ENCODE data around the gene SEMA6A.

SEMA6A gene

DNA sequence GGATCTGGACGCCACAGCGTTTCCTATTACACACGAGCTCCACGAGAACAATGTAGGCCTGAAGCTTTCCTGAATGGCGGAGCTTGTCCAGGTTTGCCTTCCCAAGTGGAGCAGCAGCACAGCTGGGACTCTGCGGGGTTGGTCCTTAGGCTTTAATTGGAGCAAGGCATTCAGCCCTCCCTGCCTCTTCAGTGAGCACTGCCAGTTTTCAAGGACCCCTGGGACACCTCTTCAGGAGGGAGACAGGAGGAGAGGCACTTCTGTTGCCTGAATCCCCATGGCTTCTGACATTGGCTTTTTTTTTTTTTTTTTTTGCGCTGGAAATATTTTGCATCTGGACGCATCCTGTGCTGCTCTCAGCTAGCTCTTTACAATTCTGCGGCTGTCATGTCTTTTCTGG is 179.4 kb downstream of the SEMA6A start:
- Mint-ChIP-seq H3K9me3 (peaks cover 4% of the 10 kb centered on the region), H3K27me3 (no peaks in the 10 kb centered on the region), H3K4me1 (peaks cover 5% of the 10 kb centered on the region), H3K36me3 (peaks cover 24% of the 10 kb centered on the region), H3K27ac (no peak overlapping the region), H3K4me3 (no peak overlapping the region)
- DNase-seq (ENCODE audit: low spot score in 2 of 2): no peak
- no peak for ATAC-seq (ENCODE audit: low read depth)

GRCh38 chr5:116394186-116394867 is 180.3 kb downstream of the SEMA6A start:
- H3K4me1 Mint-ChIP-seq: peaks cover 3% of the 10 kb centered on the region
- DNase-seq (ENCODE audit: low spot score in 2 of 2) (no peak), ATAC-seq (ENCODE audit: low read depth) (no peak)
- H3K36me3 Mint-ChIP-seq: peaks cover 26% of the 10 kb centered on the region
- no peak overlapping the region for H3K4me3 Mint-ChIP-seq
- H3K27ac Mint-ChIP-seq: no peak overlapping the region
- H3K27me3 Mint-ChIP-seq: no peaks in the 10 kb centered on the region
- H3K9me3 Mint-ChIP-seq: peaks cover 4% of the 10 kb centered on the region

Measured in memory B cell (primary cell).